SJCRH30 (cell line): ENCODE data around the gene DCLK1. TPM values are rescaled to one million over a fixed set of nuclear protein-coding genes. Genes with fewer than 3 reads are reported as not detected.

Experiments used
- DNase-seq, 2 experiments: peaks; one replicate each; pipeline ENCODE4 v3.0.0-alpha.2; 2015 to 2020
- H3K27ac ChIP-seq: fragments of 250-450 bp; sonication (Bioruptor Pico); 2 replicates; pipeline ENCODE4 v1.5.1; 2020; ENCODE audit warnings: mild to moderate bottlenecking, moderate library complexity
- H3K27me3 ChIP-seq: fragments of 250-450 bp; sonication (Bioruptor Pico); 2 replicates; pipeline ENCODE4 v1.5.1; 2020; ENCODE audit warnings: mild to moderate bottlenecking, moderate library complexity
- H3K36me3 ChIP-seq: fragments of 250-450 bp; sonication (Bioruptor Pico); 2 replicates; pipeline ENCODE4 v1.5.1; 2020; ENCODE audit warnings: mild to moderate bottlenecking, moderate library complexity
- H3K4me1 ChIP-seq: fragments of 250-450 bp; sonication (Bioruptor Pico); 2 replicates; pipeline ENCODE4 v1.5.1; 2020; ENCODE audit warnings: mild to moderate bottlenecking, moderate library complexity
- H3K4me3 ChIP-seq: fragments of 250-450 bp; sonication (Bioruptor Pico); 2 replicates; pipeline ENCODE4 v1.5.1; 2020; ENCODE audit warnings: mild to moderate bottlenecking, moderate library complexity
- H3K9me3 ChIP-seq: fragments of 250-450 bp; sonication (Bioruptor Pico); replicated peaks from 2 replicates; pipeline ENCODE4 v1.5.1; 2020; ENCODE audit warnings: mild to moderate bottlenecking, moderate library complexity
- total RNA-seq: library from RNA; depleted of rRNA; stranded (reverse); fragments of >200 nt; shearing (Covaris generic); gene quantifications from 2 replicates; pipeline ENCODE4 v1.2.3, GENCODE V29; 2014

The DCLK1 gene
- total RNA-seq, 1 experiment from 2014 or later: 17.9 TPM

GRCh38 chr13:35768073-35768472 lies 363.1 kb downstream of the DCLK1 start:
- Histone ChIP-seq H3K4me3 (peak overlapping the region; percentile 13), H3K27me3 (no peaks in the 10 kb centered on the region), H3K4me1 (peaks cover 91% of the 10 kb centered on the region), H3K27ac (peak overlapping the region; percentile 100), H3K9me3 (no peaks in the 10 kb centered on the region), H3K36me3 (no peaks in the 10 kb centered on the region)
- peak; percentile 85 to 94 for DNase-seq

GRCh38 chr13:35767256-35767976 lies 363.8 kb downstream of the DCLK1 start:
- Histone ChIP-seq H3K9me3 (no peaks in the 10 kb centered on the region), H3K27ac (peak overlapping the region; percentile 100)

GRCh38 chr13:35766663-35767062 lies 364.5 kb downstream of the DCLK1 start:
- Histone ChIP-seq H3K4me3 (no peak overlapping the region), H3K27me3 (no peaks in the 10 kb centered on the region), H3K36me3 (no peaks in the 10 kb centered on the region), H3K4me1 (peaks cover 84% of the 10 kb centered on the region), H3K27ac (peak overlapping the region; percentile 100), H3K9me3 (no peaks in the 10 kb centered on the region)
- no peak for DNase-seq

More at GRCh38 chr13:35767256-35767976, 363.8 kb downstream of the DCLK1 start:
- peak; percentile 64 to 81 for DNase-seq
- H3K4me3 ChIP-seq: no peak overlapping the region
- H3K36me3 ChIP-seq: no peaks in the 10 kb centered on the region
- peaks cover 89% of the 10 kb centered on the region for H3K4me1 ChIP-seq
- no peaks in the 10 kb centered on the region for H3K27me3 ChIP-seq

GRCh38 chr13:35765941-35766340 lies 365.2 kb downstream of the DCLK1 start:
- no peak overlapping the region for H3K4me3 ChIP-seq
- H3K9me3 ChIP-seq: no peaks in the 10 kb centered on the region
- H3K27ac ChIP-seq: peak overlapping the region; percentile 56
- no peaks in the 10 kb centered on the region for H3K27me3 ChIP-seq
- no peaks in the 10 kb centered on the region for H3K36me3 ChIP-seq
- DNase-seq: no peak
- H3K4me1 ChIP-seq: peaks cover 84% of the 10 kb centered on the region

- Histone ChIP-seq H3K4me3 (no peak overlapping the region), H3K36me3 (no peaks in the 10 kb centered on the region), H3K27me3 (no peaks in the 10 kb centered on the region), H3K4me1 (peaks cover 81% of the 10 kb centered on the region), H3K9me3 (no peaks in the 10 kb centered on the region), H3K27ac (peak overlapping the region; percentile 56)
- peak; percentile 36 to 69 for DNase-seq
Observed at GRCh38 chr13:35765366-35765765, 365.8 kb downstream of the DCLK1 start.

- H3K36me3 ChIP-seq: no peaks in the 10 kb centered on the region
- no peaks in the 10 kb centered on the region for H3K9me3 ChIP-seq
- peak overlapping the region; percentile 56 for H3K27ac ChIP-seq
- H3K4me3 ChIP-seq: no peak overlapping the region
- peak; percentile 56 to 82 for DNase-seq
- no peaks in the 10 kb centered on the region for H3K27me3 ChIP-seq
- H3K4me1 ChIP-seq: peaks cover 72% of the 10 kb centered on the region
Observed at GRCh38 chr13:35764326-35765015, 366.7 kb downstream of the DCLK1 start.

GRCh38 chr13:35763782-35764123 lies 367.4 kb downstream of the DCLK1 start:
- peak; percentile 60 to 76 for DNase-seq
- Histone ChIP-seq H3K4me3 (no peak overlapping the region), H3K4me1 (peaks cover 65% of the 10 kb centered on the region), H3K36me3 (no peaks in the 10 kb centered on the region), H3K9me3 (no peaks in the 10 kb centered on the region), H3K27ac (peak overlapping the region; percentile 56), H3K27me3 (no peaks in the 10 kb centered on the region)

- H3K4me1 ChIP-seq: peaks cover 62% of the 10 kb centered on the region
- H3K36me3 ChIP-seq: no peaks in the 10 kb centered on the region
- peak overlapping the region; percentile 56 for H3K27ac ChIP-seq
- H3K4me3 ChIP-seq: no peak overlapping the region
- DNase-seq: no peak
- H3K9me3 ChIP-seq: no peaks in the 10 kb centered on the region
- no peaks in the 10 kb centered on the region for H3K27me3 ChIP-seq
Observed at GRCh38 chr13:35763060-35763781, 368.0 kb downstream of the DCLK1 start.

GRCh38 chr13:35761440-35762252 lies 369.5 kb downstream of the DCLK1 start:
- Histone ChIP-seq H3K4me1 (peaks cover 47% of the 10 kb centered on the region), H3K4me3 (no peak overlapping the region), H3K9me3 (no peaks in the 10 kb centered on the region), H3K27ac (peak overlapping the region; percentile 51; the same call in 1 of the 2 replicates), H3K27me3 (no peaks in the 10 kb centered on the region), H3K36me3 (no peaks in the 10 kb centered on the region)
- no peak for DNase-seq

- DNase-seq: peak; percentile 56 to 74
- Histone ChIP-seq H3K27ac (peak overlapping the region; percentile 51), H3K4me1 (peaks cover 38% of the 10 kb centered on the region), H3K27me3 (no peaks in the 10 kb centered on the region), H3K9me3 (0 out of 2 replicates have a peak, but pooled peaks cover 1% of the 10 kb centered on the region), H3K36me3 (no peaks in the 10 kb centered on the region), H3K4me3 (peak overlapping the region; percentile 8; the same call in 1 of the 2 replicates)
Observed at GRCh38 chr13:35760735-35761281, 370.4 kb downstream of the DCLK1 start.

- Histone ChIP-seq H3K9me3 (no peaks in the 10 kb centered on the region; the same call in 1 of the 2 replicates), H3K27ac (no peak overlapping the region), H3K4me1 (no peaks in the 10 kb centered on the region), H3K27me3 (no peaks in the 10 kb centered on the region), H3K4me3 (no peak overlapping the region), H3K36me3 (no peaks in the 10 kb centered on the region)
- DNase-seq: no peak
Observed at GRCh38 chr13:35747594-35747993, 383.6 kb downstream of the DCLK1 start.

- peaks cover 10% of the 10 kb centered on the region for H3K4me1 ChIP-seq
- no peak overlapping the region for H3K4me3 ChIP-seq
- no peaks in the 10 kb centered on the region for H3K27me3 ChIP-seq
- H3K36me3 ChIP-seq: no peaks in the 10 kb centered on the region
- no peaks in the 10 kb centered on the region; the same call in 1 of the 2 replicates for H3K9me3 ChIP-seq
- peak in 1 of 2 experiments; percentile 38 for DNase-seq
- H3K27ac ChIP-seq: no peak overlapping the region
Observed at GRCh38 chr13:35744566-35745178, 386.5 kb downstream of the DCLK1 start.

- H3K4me3 ChIP-seq: no peak overlapping the region
- H3K9me3 ChIP-seq: no peaks in the 10 kb centered on the region
- peaks cover 10% of the 10 kb centered on the region for H3K4me1 ChIP-seq
- H3K27ac ChIP-seq: no peak overlapping the region
- DNase-seq: no peak
- no peaks in the 10 kb centered on the region for H3K36me3 ChIP-seq
- H3K27me3 ChIP-seq: no peaks in the 10 kb centered on the region
Observed at GRCh38 chr13:35744144-35744543, 387.0 kb downstream of the DCLK1 start.

GRCh38 chr13:35743165-35743564 lies 388.0 kb downstream of the DCLK1 start:
- peaks cover 10% of the 10 kb centered on the region for H3K4me1 ChIP-seq
- H3K9me3 ChIP-seq: no peaks in the 10 kb centered on the region
- H3K4me3 ChIP-seq: no peak overlapping the region
- no peak overlapping the region for H3K27ac ChIP-seq
- no peak for DNase-seq
- H3K36me3 ChIP-seq: no peaks in the 10 kb centered on the region
- no peaks in the 10 kb centered on the region for H3K27me3 ChIP-seq
